GM10248 (cell line): ENCODE data around the gene APOL5.

Experiments used
- CTCF ChIA-PET: fragments of 300-600 bp; sonication (Branson Sonifier 250); formaldehyde crosslinking; extraction: SDS; loops from one replicate; lab custom pipeline; 2021; ENCODE audit warnings: antibody characterized with exemption; lab: Yijun Ruan, JAX
- POLR2A ChIA-PET: fragments of 350-650 bp; sonication (Branson Sonifier 250); formaldehyde crosslinking; extraction: SDS; loops from one replicate; lab custom pipeline; 2020; ENCODE audit warnings: antibody characterized with exemption; lab: Yijun Ruan, JAX
- DNase-seq: peaks from one replicate; pipeline ENCODE4 v3.0.0; 2012; ENCODE audit errors: extremely low spot score
- TF ChIP-seq, protein P1 (sequence below): IDR thresholded peaks from 2 replicates; pipeline ENCODE4 v1.5.1; 2012; ENCODE audit warnings: mild to moderate bottlenecking, low read depth; ENCODE audit errors: extremely low read depth, missing control alignments, control extremely low read depth

APOL5 gene

DNA sequence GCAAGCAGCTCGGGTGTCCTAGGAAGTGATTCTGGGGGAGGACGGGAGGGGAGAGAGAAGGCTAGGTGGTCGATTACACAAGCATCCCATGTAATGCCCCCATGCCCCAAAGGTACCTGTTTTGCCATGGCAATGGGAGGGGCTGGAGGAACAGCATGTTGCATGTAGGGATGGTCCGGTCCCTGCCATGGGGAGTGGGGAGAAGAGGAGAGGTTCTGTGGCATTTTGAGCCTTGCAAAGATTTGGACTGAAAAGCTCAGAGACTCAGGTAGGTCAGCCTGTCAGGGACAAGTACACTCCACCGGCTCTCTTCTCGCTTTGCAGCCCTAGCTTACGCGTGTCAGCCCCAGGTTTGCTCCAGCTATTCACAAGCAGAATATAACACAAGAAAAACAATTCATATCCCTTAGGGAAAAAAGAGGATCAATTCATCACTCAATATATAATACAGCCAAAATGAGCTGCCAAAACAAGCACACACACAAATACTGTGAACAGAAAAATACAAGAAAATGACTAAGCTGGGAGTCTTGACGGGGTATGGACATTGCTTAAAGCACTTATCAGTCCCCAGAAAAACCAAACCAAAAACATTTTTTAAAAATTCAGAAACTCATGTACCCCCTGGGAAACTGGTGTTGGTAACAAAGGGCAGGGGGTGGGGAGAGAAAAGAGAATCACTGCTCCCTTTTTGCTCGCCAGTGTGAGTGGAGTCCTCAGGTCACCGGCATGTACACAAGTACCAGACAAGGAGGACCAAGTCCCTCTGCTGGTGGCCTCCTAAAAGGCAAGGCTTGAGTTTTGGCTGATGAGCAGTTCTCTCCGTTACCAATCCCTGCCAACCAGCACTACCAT is 21.6 kb downstream of the APOL5 start:
- ChIA-PET POLR2A (no interaction called here), CTCF (interaction anchor here (1.0 to 1.7 kb wide), 3 partner anchors 10 to 26 kb away, joined by 3 to 4 read pairs (median 4); no protein-coding TSS in a partner anchor)
- TF ChIP-seq, protein P1, sequence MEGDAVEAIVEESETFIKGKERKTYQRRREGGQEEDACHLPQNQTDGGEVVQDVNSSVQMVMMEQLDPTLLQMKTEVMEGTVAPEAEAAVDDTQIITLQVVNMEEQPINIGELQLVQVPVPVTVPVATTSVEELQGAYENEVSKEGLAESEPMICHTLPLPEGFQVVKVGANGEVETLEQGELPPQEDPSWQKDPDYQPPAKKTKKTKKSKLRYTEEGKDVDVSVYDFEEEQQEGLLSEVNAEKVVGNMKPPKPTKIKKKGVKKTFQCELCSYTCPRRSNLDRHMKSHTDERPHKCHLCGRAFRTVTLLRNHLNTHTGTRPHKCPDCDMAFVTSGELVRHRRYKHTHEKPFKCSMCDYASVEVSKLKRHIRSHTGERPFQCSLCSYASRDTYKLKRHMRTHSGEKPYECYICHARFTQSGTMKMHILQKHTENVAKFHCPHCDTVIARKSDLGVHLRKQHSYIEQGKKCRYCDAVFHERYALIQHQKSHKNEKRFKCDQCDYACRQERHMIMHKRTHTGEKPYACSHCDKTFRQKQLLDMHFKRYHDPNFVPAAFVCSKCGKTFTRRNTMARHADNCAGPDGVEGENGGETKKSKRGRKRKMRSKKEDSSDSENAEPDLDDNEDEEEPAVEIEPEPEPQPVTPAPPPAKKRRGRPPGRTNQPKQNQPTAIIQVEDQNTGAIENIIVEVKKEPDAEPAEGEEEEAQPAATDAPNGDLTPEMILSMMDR, result no peak
- no peak for DNase-seq

DNA sequence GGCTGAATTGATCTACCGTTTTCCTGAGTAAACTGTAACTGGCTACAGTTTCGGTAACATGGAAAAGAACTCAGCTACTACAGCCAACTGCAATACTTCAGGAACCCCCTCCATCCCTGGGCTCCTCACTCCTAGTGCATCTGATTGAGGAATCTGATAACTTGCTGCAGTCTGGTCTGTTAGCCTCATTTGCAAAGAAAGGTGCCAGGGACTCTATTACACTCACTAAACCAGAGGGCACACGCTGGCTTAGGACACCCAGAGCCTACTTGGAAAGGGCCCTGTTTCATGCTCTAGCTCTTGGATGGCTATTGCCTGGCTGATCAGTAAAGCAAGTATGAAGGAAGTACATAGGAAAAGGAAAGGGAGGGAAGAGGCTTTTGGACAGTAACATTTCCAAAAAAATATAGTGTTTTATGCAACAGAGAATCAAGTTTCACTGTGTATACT is 22.3 kb downstream of the APOL5 start:
- TF ChIP-seq, protein P1, result no peak
- CTCF ChIA-PET, result interaction anchor here (1.0 to 1.7 kb wide), 2 partner anchors 11 to 25 kb away, joined by 3 to 4 read pairs; no protein-coding TSS in a partner anchor
- no peak for DNase-seq
- POLR2A ChIA-PET, result no interaction called here

DNA sequence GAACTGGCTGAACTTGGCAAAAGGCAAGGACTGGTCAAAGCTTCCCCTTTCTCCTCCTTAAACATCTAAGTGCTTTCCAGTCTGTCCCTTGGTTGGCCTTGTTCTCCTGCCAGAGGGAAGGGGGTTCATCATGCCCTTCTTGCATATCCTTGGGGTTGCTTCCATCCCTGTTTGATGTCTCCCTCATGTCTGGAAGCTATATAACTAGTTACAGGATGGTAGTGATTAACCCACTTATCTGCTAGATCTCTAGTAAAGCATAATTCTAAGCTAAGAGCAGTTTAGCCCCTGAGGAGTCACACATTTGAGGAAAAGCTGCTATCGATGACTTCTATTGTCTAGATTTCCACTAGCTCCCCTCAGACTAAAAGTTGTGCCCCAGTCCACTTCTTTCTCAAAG is 22.9 kb downstream of the APOL5 start:
- ChIA-PET POLR2A (no interaction called here), CTCF (no interaction called here)
- TF ChIP-seq, protein P1, result no peak
- DNase-seq, result no peak

DNA sequence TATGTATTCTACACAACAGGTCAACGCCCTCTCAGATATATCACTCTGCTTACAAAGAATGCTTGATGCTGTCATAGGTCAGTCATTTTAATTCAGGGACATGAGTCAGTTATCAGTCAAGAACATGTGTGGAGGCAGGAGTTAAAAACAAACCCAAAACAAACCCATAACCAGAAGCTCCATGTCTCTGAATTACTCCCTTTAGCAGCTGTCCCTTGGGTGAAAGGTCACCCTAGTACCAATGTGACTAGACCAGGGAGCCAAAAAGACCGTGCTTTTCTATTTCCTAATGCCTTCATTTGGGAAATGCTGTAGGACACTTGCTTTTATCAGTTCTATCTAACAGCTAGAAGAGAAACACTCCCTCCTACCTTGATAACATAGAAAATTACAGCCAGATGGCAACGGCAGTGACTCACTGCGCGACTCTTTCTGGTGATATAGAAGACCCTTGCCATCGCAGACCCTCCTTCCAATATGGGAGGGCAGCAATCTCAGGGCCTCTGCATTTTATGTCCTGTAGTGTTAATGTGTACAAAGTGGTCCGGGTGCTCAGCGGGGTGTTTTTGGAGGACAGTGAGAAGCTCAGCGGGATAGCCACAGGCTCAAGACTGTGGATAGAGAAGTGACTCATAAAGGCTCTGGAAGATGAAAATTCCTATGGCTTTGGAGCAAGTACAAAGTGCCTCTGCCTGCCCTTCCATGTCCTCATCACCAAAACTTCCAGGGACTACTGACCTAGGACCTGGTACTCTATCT is 24.8 kb downstream of the APOL5 start:
- no peak for DNase-seq
- TF ChIP-seq, protein P1, result no peak
- POLR2A ChIA-PET, result no interaction called here
- CTCF ChIA-PET, result no interaction called here

DNA sequence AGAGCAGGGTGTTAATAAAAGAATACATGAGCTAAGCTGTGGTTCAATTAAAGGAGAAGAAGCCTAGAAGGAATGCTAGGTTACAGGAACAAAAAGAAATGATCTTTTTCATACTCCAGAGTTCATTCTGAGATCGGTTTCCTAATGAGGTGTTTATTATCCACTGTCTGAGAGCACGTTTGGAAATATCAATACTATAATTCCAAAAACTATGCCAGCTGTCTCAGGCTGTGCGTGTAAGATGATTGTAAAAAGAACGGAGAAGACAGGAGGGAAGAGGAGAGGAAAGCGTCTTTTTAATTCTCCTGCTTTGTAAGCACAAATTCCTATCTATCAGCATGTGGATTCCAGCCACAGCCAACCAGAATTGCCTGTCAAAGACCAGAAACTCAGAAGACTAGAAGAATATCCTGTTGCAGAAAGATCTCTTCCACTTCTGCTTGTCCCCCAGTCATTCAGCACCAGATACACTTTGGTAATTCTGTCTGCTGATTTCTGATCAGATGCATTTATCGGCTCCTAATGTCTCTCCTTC is 25.7 kb downstream of the APOL5 start:
- TF ChIP-seq, protein P1, result no peak
- ChIA-PET CTCF (no interaction called here), POLR2A (no interaction called here)
- DNase-seq, result no peak

DNA sequence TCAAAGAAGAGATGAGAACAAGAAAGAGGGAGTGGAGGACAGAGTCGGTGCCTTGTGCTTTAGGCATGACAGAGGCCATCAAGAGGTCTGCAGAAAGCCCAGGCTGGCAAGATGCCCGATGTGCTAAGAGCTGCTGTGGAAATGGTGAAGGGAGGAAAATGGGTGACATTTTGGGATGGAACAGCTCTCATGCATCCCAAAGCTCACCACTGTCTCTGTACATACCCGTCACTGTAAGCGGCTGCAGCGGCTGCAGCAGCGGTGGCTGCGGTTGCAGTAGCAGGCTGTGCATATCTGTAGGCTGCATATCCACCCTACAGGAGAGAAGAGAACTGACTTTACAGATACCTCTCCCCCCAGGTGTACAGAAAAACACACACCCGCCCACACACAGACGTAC is 28.6 kb downstream of the APOL5 start:
- DNase-seq, result no peak
- TF ChIP-seq, protein P1, result no peak
- ChIA-PET CTCF (no interaction called here), POLR2A (no interaction called here)
